HL-60 (cell line): Measurements from ENCODE around the gene HOXD11.

Experiments used
- CTCF ChIP-seq: IDR thresholded peaks from one replicate; pipeline ENCODE4 v1.5.1; 2011; ENCODE audit warnings: low read length, control low read depth, inconsistent platforms; ENCODE audit not compliant: insufficient read depth
- GABPA ChIP-seq: IDR thresholded peaks from 2 replicates; pipeline ENCODE4 v1.6.1; 2012; ENCODE audit warnings: low read depth
- POLR2AphosphoS5 ChIP-seq: IDR thresholded peaks from 2 replicates; pipeline ENCODE4 v1.6.1; 2012; ENCODE audit warnings: low read depth
- SPI1 ChIP-seq: IDR thresholded peaks from 2 replicates; pipeline ENCODE4 v1.6.1; 2012; ENCODE audit warnings: low read depth, mild to moderate bottlenecking, borderline replicate concordance
- TF ChIP-seq, protein P1 (sequence below): IDR thresholded peaks from 2 replicates; pipeline ENCODE4 v1.6.1; 2012; ENCODE audit warnings: low read depth; ENCODE audit not compliant: insufficient replicate concordance

- no peak for TF ChIP-seq CTCF
- TF ChIP-seq GABPA = no peak
- TF ChIP-seq POLR2AphosphoS5 = no peak
- TF ChIP-seq, protein P1, sequence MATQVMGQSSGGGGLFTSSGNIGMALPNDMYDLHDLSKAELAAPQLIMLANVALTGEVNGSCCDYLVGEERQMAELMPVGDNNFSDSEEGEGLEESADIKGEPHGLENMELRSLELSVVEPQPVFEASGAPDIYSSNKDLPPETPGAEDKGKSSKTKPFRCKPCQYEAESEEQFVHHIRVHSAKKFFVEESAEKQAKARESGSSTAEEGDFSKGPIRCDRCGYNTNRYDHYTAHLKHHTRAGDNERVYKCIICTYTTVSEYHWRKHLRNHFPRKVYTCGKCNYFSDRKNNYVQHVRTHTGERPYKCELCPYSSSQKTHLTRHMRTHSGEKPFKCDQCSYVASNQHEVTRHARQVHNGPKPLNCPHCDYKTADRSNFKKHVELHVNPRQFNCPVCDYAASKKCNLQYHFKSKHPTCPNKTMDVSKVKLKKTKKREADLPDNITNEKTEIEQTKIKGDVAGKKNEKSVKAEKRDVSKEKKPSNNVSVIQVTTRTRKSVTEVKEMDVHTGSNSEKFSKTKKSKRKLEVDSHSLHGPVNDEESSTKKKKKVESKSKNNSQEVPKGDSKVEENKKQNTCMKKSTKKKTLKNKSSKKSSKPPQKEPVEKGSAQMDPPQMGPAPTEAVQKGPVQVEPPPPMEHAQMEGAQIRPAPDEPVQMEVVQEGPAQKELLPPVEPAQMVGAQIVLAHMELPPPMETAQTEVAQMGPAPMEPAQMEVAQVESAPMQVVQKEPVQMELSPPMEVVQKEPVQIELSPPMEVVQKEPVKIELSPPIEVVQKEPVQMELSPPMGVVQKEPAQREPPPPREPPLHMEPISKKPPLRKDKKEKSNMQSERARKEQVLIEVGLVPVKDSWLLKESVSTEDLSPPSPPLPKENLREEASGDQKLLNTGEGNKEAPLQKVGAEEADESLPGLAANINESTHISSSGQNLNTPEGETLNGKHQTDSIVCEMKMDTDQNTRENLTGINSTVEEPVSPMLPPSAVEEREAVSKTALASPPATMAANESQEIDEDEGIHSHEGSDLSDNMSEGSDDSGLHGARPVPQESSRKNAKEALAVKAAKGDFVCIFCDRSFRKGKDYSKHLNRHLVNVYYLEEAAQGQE = no peak
- TF ChIP-seq SPI1 = no peak
Observed at GRCh38 chr2:176075481-176075880, 31.6 kb upstream of the HOXD11 start.
